Parathyroid adenoma (tissue), 2 donors: Measurements from ENCODE around the gene PTGES3.

Experiments
- H2AFZ ChIP-seq: fragments of 300-600 bp; sonication (generic); one replicate; pipeline ENCODE4 v1.7.0; 2017; ENCODE audit warnings: antibody characterized with exemption, mild to moderate bottlenecking
- H3K27ac ChIP-seq: fragments of 300-600 bp; sonication (generic); one replicate; pipeline ENCODE4 v1.7.0; 2017
- H3K27me3 ChIP-seq: fragments of 300-600 bp; sonication (generic); one replicate; pipeline ENCODE4 v1.7.0; 2017; ENCODE audit warnings: low read length; ENCODE audit not compliant: control insufficient read depth, insufficient read depth
- H3K36me3 ChIP-seq: fragments of 300-600 bp; sonication (generic); one replicate; pipeline ENCODE4 v1.7.0; 2017; ENCODE audit warnings: low read length; ENCODE audit not compliant: control insufficient read depth, insufficient read depth
- H3K4me1 ChIP-seq: fragments of 300-600 bp; sonication (generic); one replicate; pipeline ENCODE4 v1.7.0; 2017; ENCODE audit warnings: control low read depth
- H3K4me2 ChIP-seq: fragments of 300-600 bp; sonication (generic); one replicate; pipeline ENCODE4 v1.7.0; 2017; ENCODE audit warnings: low read length
- H3K4me3 ChIP-seq: fragments of 300-600 bp; sonication (generic); one replicate; pipeline ENCODE4 v1.7.0; 2017; ENCODE audit warnings: low read depth, low read length
- H3K79me2 ChIP-seq: fragments of 300-600 bp; sonication (generic); one replicate; pipeline ENCODE4 v1.7.0; 2017; ENCODE audit warnings: control low read depth
- H3K9ac ChIP-seq: fragments of 300-600 bp; sonication (generic); one replicate; pipeline ENCODE4 v1.7.0; 2017; ENCODE audit warnings: mild to moderate bottlenecking
- H3K9me3 ChIP-seq: fragments of 300-600 bp; sonication (generic); one replicate; pipeline ENCODE4 v1.7.0; 2017; ENCODE audit warnings: low read length; ENCODE audit not compliant: control insufficient read depth
- CTCF ChIP-seq: fragments of 300-600 bp; sonication (generic); IDR thresholded peaks from one replicate; pipeline ENCODE4 v1.7.0; 2017; ENCODE audit warnings: antibody characterized with exemption, mild to moderate bottlenecking
- donor health status: primary hyperparathyroidism.

The PTGES3 gene

GRCh38 chr12:56634242-56634836 is 53.7 kb downstream of the PTGES3 start:
- peaks cover 45% of the 10 kb centered on the region for H3K4me1 ChIP-seq

GRCh38 chr12:56633468-56634241 is 54.4 kb downstream of the PTGES3 start:
- H3K4me2 ChIP-seq, result peak overlapping the region; percentile 76
- peak overlapping the region; percentile 66 for H3K4me3 ChIP-seq
- peaks cover 22% of the 10 kb centered on the region for H3K79me2 ChIP-seq
- H3K27ac ChIP-seq, result peak overlapping the region; percentile 93
- H3K9ac ChIP-seq, result no peak overlapping the region
- peak overlapping the region; percentile 80 for H2AFZ ChIP-seq
- H3K27me3 ChIP-seq, result no peaks in the 10 kb centered on the region
- H3K4me1 ChIP-seq, result peaks cover 45% of the 10 kb centered on the region
- no peak for TF ChIP-seq CTCF
- peaks cover 9% of the 10 kb centered on the region for H3K36me3 ChIP-seq
- H3K9me3 ChIP-seq, result no peaks in the 10 kb centered on the region

More at GRCh38 chr12:56634242-56634836, 53.7 kb downstream of the PTGES3 start:
- peak overlapping the region; percentile 93 for H3K27ac ChIP-seq
- peak overlapping the region; percentile 66 for H3K4me3 ChIP-seq
- H3K9ac ChIP-seq, result peak overlapping the region; percentile 8
- H3K27me3 ChIP-seq, result no peaks in the 10 kb centered on the region
- no peak for TF ChIP-seq CTCF
- peak overlapping the region; percentile 80 for H2AFZ ChIP-seq
- peaks cover 9% of the 10 kb centered on the region for H3K36me3 ChIP-seq
- H3K79me2 ChIP-seq, result peaks cover 19% of the 10 kb centered on the region
- H3K9me3 ChIP-seq, result no peaks in the 10 kb centered on the region
- H3K4me2 ChIP-seq, result peak overlapping the region; percentile 76

GRCh38 chr12:56632701-56633467 is 55.2 kb downstream of the PTGES3 start:
- Histone ChIP-seq H3K4me1 (peaks cover 45% of the 10 kb centered on the region), H3K4me2 (peak overlapping the region; percentile 76), H3K27ac (peak overlapping the region; percentile 93), H3K27me3 (no peaks in the 10 kb centered on the region), H3K79me2 (peaks cover 22% of the 10 kb centered on the region), H3K36me3 (peaks cover 7% of the 10 kb centered on the region), H3K4me3 (peak overlapping the region; percentile 43), H3K9me3 (no peaks in the 10 kb centered on the region), H3K9ac (no peak overlapping the region), H2AFZ (no peak overlapping the region)
- no peak for TF ChIP-seq CTCF

GRCh38 chr12:56631790-56632700 is 56.0 kb downstream of the PTGES3 start:
- no peaks in the 10 kb centered on the region for H3K36me3 ChIP-seq
- peaks cover 27% of the 10 kb centered on the region for H3K79me2 ChIP-seq
- H3K4me1 ChIP-seq, result peaks cover 42% of the 10 kb centered on the region
- H3K27me3 ChIP-seq, result no peaks in the 10 kb centered on the region
- no peak for TF ChIP-seq CTCF
- peak overlapping the region; percentile 76 for H3K4me2 ChIP-seq
- H3K9me3 ChIP-seq, result no peaks in the 10 kb centered on the region
- peak overlapping the region; percentile 3 for H2AFZ ChIP-seq
- peak overlapping the region; percentile 43 for H3K4me3 ChIP-seq
- peak overlapping the region; percentile 93 for H3K27ac ChIP-seq
- no peak overlapping the region for H3K9ac ChIP-seq
